DMS 273 (cell line): ENCODE data around the gene RSRC1.
"Not testable (repeated sequence)": the region's sequence is repeated elsewhere in the genome, so short reads cannot be mapped to it uniquely, and the experiment has no call there.

Experiments
- DNase-seq: peaks from one replicate; lab custom pipeline; 2025; ENCODE audit not compliant: unreplicated experiment; lab: John Stamatoyannopoulos, UW

Gene RSRC1

DNA sequence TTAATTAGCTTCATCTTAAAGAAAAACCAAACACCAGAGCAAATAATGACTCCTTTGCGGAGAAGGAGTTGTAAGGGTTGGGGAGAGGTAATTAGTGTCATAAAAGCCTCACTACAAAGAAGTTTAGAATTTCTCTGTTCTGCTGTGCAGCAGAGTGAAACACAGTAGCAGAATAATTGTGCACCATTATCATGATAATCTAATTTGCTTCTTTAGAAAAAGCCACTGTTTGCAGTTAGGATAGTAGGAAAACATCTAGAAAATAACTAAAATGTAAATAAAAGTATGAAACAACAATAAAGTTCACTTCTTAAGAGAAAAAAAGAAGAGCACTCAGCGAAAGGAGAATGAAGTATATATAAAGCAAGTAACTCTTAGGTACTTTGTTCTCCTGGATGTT lies 9.2 kb upstream of the RSRC1 start:
- DNase-seq: no peak

DNA sequence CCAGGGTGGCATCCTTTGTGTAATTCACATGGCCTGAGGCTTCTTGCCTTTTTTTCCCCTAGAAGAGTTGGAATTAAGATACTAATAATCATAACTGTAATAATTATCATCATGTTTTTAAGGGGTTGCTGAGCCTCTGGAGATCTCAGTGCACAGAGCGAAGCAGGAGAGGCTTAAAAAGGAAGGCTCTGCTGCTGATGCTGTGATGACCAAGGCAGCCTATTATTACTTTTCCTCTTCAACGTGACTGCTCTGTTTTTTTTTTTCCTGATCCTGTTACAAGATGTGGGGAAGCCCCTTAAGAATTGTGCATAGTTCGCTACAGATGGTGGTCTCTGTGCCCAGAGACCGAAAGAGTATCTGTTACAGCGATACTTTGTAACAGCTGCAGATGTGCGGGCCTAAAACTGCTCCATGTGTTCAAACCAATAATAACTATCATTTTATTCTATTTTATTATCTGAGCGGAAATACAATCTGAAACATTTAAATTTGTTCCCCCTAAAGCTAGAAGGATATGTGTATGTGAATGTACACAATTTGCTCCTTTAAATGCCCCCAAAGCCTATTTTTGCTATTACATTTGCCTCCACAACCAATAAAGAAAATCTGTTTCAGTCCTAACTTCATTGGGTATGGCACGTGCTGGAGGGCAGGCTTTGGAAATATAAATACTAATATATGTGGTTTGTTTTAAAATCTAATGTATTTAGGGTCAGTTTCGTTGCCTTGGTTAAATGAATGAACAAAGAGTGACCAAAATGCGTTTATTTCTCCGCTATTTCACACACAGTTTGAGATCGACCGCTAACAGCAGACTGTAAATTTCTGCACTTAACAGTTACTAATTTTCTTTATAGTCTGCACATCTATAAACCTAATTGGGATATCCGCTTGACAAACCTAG lies 8.3 kb upstream of the RSRC1 start:
- no peak for DNase-seq

DNA sequence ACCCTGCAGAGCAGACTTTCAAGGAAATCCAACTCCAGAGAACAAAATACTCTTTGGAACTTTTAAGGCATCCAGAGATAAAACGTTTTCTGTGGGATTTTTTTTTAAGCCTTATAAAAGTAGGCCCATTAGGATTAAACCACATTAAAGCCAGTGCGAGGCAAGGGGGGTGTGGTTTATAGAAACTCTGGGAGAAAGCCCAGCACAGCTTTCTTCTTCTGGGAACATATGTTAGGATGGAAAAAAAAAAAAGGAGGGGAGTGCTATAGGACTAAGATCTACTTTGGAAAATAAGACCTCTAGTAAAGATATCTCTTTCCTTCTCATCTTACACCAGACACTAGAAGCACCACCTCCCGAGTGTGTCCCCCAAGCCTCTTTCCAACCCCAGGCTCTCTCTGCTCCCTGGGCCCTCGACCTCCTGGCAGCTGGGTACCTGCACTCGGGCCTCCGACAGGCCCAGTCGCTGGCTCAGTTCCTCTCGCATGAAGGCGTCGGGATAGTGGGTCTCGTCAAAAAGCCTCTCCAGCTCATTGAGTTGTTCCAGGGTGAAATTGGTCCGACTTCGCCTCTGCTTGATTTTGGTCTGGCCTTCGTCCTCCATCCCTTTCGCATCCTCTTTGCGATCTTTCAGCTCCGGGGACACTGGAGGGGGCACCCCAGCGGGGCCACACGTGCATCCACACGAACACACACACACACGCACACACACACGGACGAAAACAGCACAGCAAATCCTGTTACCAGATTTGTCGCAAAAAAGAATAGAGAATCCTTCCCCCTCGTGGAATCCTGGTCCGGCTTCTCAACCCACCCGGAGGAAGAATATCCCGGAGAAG lies 7.4 kb upstream of the RSRC1 start:
- peak; percentile 41 for DNase-seq

DNA sequence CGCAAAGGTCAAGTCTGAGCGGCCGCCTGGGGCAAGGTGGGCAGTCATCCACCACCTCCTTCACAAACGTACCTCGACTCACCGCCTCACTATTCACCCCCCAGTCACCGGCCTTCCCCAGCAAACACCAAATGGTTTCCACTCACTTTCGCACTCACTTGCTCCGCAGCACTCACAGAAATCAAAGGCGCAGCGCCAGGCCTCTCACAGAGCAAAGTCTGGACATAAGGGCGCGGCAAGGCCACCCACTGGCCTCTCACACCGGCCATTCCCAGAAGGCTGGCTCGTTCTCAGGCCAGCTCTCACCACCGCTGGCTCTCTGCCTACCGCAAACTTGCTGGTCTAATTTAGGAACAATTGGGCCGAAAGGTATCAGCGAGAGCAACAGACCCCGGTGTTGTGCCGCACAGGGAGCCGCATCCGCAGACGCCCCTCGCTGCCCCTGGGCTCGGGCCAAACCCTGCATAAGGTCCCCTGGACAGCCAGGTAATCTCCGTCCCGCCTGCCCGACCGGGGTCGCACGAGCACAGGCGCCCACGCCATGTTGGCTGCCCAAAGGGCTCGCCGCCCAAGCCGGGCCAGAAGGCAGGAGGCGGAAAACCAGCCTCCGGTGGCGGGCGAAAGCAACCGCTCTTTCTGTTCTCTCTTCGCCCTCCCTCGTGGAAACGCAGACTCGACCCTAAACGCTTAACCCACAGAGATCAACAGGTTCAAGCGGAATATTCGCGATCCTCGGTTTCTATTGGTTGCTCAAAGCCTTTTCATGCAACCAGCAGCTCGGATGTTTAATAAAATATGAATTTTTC lies 6.6 kb upstream of the RSRC1 start:
- no peak for DNase-seq

DNA sequence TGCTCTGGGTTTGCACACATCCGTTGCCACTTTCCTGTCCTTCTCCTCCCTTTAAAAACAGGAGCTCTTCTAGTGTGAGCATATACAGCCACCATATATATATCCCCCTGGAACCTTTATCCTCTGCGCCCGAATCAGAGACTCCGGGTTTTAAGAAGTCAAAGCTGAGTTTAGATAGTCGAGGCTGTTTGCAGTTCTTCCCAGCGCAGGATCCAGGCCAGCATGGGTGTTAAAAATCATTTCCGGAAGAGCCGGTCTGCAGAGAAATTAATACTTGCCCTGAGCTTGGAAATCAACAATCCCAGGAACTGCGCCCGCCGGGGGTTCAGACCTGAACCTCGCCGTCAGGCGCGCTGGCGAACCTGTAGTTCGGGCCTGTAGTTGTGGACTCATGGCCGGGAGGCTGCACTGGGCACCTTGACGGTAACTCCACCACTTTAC lies 6.0 kb upstream of the RSRC1 start:
- DNase-seq: no peak

DNA sequence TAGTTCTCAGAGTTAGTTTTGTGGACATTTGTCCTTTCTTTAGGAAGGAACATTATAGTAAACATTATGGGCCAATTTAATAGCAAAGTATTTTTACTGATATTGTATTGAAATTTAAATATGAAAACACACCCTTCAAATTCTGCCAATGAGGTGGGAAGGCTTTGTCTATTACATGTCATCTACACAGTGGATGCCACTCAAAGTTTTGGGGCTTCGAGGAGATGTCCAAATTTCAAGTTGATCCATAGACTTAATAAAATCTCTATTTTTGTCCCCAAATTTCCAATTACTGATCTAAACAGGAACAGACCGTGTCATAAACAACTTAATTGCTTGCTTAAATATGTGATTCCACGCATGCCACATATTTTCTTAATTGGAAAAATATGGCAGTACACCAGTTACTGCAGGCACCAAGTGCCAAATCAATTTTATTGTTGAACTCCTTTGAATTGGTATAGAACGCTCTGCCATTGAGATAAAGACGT lies 5.4 kb upstream of the RSRC1 start:
- no peak for DNase-seq

DNA sequence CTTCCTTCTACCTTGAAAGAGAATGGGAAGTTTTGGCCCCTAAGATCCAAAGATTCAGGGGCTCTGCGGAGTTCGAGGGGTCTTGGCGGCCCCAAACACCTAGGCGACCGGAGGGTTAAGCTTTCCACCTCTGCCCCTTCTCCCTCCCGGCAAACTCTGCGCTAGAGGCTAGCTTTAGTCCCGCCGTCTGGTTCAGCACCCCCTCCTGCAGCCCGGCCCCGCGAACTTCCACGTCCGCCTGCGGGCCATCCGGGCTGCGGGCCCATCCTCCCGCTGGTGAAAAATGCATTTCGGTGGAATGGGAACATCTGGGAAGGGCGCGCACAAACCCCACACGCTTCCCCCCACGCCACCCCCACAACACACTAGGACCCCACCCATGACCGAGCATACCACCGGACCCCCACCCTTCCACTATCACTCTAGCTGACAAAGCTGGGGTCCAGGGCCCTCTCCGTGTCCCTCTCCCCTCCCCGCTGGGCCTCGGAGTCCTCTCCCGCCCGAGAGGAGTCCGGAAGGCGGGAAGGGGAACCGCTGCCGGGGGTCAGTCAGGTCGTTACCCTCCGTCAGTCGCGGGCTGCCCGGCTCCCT lies 4.7 kb upstream of the RSRC1 start:
- DNase-seq: peak; percentile 70

DNA sequence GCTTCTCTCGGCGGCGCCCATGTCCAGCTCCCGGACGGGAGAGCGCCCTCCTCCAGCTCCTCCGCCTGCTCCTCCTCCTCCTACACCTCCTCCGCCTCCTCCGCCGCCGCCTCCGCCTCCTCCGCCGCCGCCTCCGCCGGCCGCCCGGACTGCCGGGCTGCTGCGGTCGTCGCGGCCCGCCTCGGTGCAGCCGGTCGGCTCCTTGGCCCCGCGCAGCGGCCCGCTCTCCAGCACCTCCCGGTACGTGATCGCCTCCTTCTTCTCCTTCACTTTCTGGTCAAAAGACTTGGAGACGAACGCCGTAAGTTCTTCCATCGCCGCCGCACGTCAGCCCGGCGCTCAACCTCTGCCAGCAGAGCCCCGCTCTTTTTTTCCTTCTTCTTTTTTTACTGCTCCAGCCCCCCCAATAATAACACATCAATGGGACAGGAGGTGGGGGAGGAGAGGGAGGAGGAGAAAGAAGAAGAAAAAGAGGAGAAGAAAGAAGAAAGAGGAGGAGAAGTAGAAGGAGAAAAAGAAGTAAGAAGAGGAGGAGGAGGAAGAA lies 4.1 kb upstream of the RSRC1 start:
- DNase-seq: peak; percentile 75

DNA sequence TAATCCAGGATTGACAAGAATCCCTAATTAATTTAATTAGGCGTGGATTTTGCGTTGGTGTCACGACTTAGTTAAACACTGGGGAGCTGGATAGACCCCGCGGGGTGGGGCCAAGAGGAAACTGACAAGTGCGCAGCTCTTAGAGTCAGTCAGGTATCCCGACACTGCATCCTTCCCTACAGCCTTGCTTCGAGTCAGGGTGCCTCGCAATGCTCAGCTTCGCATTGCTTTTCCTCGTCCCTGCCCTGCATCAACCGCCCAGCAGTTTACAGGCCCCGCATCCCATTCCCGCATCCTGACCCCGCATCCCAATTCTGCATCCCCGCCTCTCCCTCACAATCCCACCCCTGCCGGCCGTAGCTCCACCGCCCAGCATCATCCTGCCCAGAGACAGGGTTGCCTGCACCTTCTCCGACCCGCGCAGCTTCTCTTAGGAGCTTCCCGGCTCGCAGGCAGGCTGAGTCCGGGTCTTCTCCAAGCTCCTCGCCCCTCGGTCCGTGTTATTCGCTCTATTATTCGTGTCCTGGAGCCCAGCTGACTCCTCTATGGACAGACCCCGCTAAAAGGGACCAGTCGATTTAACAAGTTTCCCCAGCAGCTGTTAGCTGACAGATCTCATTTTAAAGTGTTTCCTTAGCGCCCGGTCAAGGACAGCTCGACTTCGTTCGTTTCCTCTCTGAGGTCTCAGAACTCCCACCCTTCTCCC lies 3.0 kb upstream of the RSRC1 start:
- DNase-seq: peak; percentile 87

DNA sequence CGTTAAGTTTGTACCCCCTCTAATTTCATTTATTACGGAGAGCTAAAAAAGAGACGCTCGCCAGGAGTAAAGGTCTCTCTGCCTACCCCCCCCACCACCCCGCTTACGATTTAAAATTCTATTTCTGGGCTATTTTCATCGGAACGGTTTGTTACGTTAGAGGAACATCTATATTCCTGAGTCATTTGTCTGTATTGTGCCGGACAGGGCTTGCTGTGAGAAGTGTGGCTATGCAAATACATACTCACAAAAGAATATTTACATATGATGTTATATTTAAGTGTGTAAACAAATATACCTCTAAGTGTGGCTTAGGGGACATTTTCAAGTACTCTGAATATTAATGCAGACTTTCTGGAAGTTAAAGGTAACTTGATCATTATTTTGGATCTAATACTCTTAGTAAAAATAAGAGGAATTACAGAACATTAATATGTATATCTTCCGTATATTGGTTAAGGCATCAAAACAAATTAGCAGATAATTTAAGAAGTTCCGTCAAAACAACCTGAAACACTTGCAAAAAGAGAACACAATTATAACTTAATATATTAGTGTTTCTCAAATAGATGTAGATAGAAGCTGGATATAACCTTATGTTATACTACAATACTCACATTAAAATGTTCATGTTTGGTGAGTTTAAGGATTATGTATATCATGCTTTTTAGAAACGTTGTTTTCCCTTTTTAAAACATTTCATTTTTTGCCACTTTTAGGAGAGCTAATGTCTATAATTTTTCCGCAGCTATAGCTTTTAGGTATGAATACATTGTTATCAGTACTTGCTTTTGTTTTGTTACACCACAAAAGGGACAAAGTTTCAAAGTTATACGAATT lies 2.1 kb upstream of the RSRC1 start:
- DNase-seq: peak; percentile 42

DNA sequence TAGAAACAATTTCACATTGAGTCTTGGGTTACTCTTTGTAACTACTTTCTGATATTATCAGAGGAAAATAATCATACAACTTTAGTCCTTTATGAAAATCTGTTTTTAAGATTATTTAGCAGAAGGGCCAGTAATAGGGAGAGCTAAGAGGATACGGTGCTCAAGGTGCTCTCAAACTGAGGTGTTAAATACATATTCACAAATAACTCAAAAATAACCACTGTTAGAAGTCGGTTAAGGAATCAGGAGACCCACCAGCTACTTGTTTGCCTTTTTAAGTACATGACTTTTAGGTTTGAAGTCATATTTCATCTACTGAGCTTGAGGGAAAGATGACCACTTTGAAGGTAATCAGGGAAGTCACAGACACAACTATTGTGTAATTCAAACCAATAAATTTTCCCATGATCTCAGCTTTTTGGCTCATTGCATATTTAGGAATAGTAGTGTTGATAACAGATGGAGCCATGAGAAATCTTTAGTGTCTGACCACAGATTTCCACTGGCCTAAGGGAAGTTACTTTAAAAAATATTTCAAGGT lies 1.4 kb upstream of the RSRC1 start:
- peak; percentile 75 for DNase-seq

DNA sequence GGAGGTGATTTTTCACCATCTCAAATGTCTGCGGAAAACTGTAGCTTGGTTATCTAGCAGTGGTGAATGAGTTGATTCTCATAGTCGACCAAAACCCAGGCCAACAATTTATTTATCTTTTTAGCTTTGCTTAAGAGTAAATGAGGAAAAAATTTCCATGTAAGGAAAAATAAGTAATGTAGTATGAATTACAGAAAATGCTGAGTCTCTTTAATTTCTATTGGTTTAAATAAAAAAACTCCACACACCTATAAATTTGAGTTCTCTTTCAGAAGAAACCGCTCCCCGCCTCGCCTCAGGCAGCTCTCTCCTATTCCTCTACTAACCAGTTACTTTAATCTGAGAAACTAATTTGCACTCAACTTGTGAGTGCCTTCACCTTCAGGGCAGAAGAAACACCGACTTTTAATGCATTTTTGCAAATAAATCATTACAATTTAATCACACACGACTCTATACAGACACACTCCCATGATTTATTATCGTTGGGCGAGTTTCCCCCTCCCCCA lies 540 bp upstream of the RSRC1 start:
- DNase-seq: no peak

DNA sequence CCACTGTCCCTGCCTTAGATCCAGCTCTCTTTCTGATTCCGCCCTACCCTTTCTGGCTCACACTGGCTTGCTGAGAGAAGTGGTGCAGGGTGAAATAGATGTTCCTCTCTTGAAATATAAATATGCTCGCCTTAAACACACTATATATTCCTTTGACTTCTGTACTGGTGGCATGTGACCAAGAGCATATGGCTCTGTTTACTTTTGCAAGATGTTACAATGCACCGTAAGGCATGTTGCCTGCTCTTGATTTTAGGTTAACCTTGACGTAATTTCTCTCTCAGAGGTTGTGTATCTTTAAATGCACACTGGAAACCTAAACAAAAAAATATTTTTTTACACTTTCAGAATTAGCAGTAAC lies 749 bp downstream of the RSRC1 start:
- DNase-seq: peak; percentile 98

DNA sequence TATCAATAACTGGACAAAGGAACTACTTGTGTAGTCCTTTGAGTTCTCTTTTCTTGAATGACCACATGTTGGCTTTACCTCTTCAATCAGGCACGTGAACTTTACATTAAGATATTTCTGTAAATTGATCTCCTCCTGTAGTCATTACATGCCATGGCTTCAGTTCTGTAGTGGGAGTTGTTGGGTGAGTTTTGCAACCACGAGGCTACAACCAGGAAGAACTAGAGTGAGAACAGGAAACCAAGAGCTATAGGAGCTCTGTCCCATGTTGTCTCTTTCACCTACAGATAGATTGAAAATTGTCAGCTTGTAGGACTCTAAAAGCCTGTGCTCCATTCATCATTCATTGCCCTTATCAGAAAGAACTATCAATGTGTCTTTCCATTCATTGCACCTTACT lies 2.0 kb downstream of the RSRC1 start:
- DNase-seq: peak; percentile 40

DNA sequence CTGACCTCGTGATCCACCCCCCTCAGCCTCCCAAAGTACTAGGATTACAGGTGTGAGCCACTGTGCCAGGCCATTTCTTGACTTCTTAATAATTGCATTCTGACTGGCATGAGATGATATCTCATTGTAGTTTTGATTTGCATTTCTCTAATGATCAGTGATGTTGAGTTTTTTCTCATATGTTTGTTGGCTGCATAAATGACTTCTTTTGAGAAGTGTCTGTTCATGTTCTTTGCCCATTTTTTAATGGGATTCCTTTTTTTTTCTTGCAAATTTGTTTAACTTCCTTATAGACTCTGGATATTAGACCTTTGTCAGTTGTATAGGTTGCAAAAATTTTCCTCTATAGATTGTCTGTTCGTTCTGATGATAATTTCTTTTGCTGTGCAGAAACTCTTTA lies 3.7 kb downstream of the RSRC1 start:
- DNase-seq: not testable (repeated sequence)

DNA sequence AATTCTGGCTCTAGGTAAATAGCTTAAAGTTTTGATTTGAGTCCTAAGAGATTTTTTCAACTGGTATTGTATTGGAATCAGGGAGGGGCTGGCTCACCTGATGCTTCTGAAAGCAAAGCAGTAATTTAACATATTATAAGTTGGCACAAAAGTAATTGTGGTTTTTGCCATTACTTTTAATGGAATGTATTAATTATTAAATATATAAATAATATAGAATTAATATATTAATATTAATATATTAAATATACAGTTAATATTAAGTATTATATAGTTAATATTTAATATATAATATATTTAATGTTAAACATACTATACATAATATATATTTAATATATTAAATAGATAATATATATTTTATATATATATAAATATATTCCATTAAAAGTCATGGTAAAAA lies 10.4 kb downstream of the RSRC1 start:
- no peak for DNase-seq

DNA sequence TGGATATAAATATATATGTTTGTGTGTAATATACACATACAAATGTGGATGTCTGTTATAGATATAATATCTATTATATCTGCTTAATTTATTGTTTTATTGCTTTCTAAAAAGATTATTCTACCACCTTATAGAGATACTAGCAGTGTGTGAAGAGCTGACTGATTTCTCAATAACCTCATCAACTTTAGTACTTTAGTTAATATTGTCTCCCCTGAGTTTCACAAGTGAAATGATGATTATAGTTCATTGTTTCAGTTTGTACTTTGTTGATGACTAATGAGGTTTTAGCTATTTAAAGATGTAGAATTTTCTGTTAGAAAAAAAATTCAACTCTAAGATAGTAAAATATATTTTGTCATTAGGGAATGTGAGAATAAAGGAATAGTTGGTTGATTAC lies 11.4 kb downstream of the RSRC1 start:
- DNase-seq: no peak

DNA sequence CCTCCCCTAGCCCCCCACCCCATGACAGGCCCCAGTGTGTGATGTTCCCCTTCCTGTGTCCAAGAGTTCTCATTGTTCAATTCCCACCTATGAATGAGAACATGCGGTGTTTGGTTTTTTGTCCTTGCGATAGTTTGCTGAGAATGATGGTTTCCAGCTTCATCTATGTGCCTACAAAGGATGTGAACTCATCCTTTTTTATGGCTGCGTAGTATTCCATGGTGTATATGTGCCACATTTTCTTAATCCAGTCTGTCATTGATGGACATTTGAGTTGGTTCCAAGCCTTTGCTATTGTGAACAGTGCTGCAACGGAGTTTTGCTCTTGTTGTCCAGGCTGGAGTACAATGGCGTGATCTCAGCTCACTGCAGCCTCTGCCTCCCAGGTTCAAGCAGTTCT lies 12.8 kb downstream of the RSRC1 start:
- DNase-seq: not testable (repeated sequence)
